CD4-positive, alpha-beta T cell treated with Interferon gamma for 1 hour (primary cell): Measurements from ENCODE around the gene SPNS3.

Source experiments
- DNase-seq: peaks from one replicate; pipeline ENCODE4 v3.0.0-alpha.2; 2020

Gene SPNS3

DNA sequence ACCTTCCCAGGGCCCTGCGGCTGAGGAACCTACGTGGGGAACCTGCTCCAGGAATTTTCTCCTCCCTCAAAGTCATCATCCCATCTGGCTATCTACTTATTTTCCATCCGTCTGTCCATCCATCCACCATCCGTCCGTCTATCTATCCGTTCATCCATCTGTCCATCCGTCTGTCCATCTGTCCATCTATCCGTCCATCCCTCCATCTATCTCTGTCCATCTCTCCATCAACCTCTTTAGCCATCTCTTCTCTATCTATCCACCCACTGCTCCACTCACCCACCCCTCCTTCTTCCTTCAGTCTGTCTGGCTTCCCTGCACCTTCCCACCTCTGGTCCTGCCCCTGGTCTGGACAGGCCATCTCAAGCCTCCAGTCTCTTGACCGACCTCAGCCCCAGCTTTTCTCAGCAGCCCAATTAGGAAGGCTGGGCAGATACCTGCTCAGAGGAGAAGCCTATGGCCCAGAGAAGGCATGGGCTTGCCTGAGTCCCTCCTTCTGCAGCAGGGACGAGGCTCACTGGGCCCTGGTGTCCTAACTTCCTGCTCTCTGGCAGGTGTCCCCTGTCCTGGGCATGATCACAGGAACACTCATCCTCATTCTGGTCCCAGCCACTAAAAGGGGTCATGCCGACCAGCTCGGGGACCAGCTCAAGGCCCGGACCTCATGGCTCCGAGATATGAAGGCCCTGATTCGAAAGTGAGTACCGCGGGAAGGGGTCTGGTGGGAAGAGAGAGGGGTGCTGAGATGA is 98.4 kb downstream of the SPNS3 start:
- no peak for DNase-seq

GRCh38 chr17:4532860-4533522 is 99.3 kb downstream of the SPNS3 start:
- DNase-seq, result no peak

- no peak for DNase-seq
Measured at GRCh38 chr17:4533523-4534504, 100.1 kb downstream of the SPNS3 start.

GRCh38 chr17:4534515-4534914 is 100.8 kb downstream of the SPNS3 start:
- DNase-seq, result no peak

GRCh38 chr17:4534928-4535666 is 101.4 kb downstream of the SPNS3 start:
- no peak for DNase-seq

DNA sequence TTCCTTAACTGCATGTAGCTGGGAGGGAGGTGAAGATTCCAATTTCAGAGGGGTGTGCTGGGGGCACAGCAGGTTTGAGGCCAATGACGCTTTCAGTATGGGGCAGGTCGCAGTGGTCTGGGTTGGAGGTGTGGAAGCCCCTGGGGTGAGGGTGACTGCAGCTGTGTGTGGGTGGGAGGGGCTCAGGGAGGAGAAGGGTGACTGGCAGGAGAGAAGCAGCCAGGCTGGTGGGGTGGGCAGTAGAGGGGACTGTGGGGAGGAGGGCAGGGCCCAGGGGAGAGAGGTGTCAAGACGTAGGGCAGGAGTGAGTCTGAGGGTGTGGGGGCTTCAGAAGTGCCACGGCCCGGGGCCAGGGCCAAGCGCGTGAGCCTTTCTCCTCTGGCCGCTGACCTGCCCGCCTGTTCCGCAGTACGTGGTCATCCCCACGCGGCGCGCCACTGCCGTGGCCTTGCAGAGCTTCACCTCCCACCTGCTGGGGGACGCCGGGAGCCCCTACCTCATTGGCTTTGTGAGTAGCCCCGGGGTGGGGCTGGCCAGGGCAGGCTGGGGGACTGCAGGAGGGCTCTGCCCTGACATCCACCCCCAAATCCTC is 102.0 kb downstream of the SPNS3 start:
- no peak for DNase-seq

- no peak for DNase-seq
Measured at GRCh38 chr17:4536259-4536741, 102.6 kb downstream of the SPNS3 start.

GRCh38 chr17:4536742-4537411 is 103.1 kb downstream of the SPNS3 start:
- no peak for DNase-seq
